NB4 (cell line): ENCODE results near the gene IL3.

Source experiments
- CTCF ChIP-seq: IDR thresholded peaks from one replicate; pipeline ENCODE4 v1.5.1; 2012; ENCODE audit warnings: low read depth, low read length
- MAX ChIP-seq: IDR thresholded peaks from 2 replicates; pipeline ENCODE4 v1.6.1; 2011; ENCODE audit warnings: low read depth, low read length
- POLR2A ChIP-seq: IDR thresholded peaks from 2 replicates; pipeline ENCODE4 v1.6.1; 2011; ENCODE audit warnings: mild to moderate bottlenecking; ENCODE audit not compliant: insufficient read length; ENCODE audit errors: extremely low read depth

GRCh38 chr5:132067451-132067850 lies 7.0 kb downstream of the IL3 start:
- TF ChIP-seq CTCF (no peak), POLR2A (no peak), MAX (no peak)
